Nucleus accumbens (tissue), 56 donors: ENCODE results near the gene VRK3.
"Not testable (repeated sequence)": the region's sequence is repeated elsewhere in the genome, so short reads cannot be mapped to it uniquely, and the experiment has no call there.

Source experiments
- DNase-seq, 56 donors: peaks; one replicate each; lab custom pipeline; 2025; lab: John Stamatoyannopoulos, UW

Gene VRK3

GRCh38 chr19:50025022-50025793 lies at the start of gene VRK3:
TSS of gene VRK3 (minus strand) at chr19:50025372. CDS start at chr19:50016162, 9,210 bp downstream.
- DNase-seq, result peak; percentile 84 to 100 (median 99)

GRCh38 chr19:50068382-50068781 lies 43.2 kb upstream of the VRK3 start:
- not testable (repeated sequence) for DNase-seq

GRCh38 chr19:50067575-50067974 lies 42.4 kb upstream of the VRK3 start:
- no peak for DNase-seq

- DNase-seq, result no peak
Observed at GRCh38 chr19:50065938-50066337, 40.8 kb upstream of the VRK3 start.

- no peak for DNase-seq
Observed at GRCh38 chr19:50061650-50062049, 36.5 kb upstream of the VRK3 start.

- no peak for DNase-seq
Observed at GRCh38 chr19:50060107-50060506, 34.9 kb upstream of the VRK3 start.

GRCh38 chr19:50059045-50059444 lies 33.9 kb upstream of the VRK3 start:
- DNase-seq, result no peak

- DNase-seq, result no peak
Observed at GRCh38 chr19:50058425-50058824, 33.3 kb upstream of the VRK3 start.

GRCh38 chr19:50053119-50053518 lies 27.9 kb upstream of the VRK3 start:
- no peak for DNase-seq

GRCh38 chr19:50051964-50052363 lies 26.8 kb upstream of the VRK3 start:
- DNase-seq, result no peak

GRCh38 chr19:50051228-50051895 lies 26.2 kb upstream of the VRK3 start:
- not testable (repeated sequence) for DNase-seq

- DNase-seq, result peak; percentile 16 to 97 (median 82)
Observed at GRCh38 chr19:50050406-50051227, 25.4 kb upstream of the VRK3 start.

- no peak for DNase-seq
Observed at GRCh38 chr19:50047671-50048070, 22.5 kb upstream of the VRK3 start.

- DNase-seq, result peak in 50 of 56 donors; percentile 3 to 89 (median 44)
Observed at GRCh38 chr19:50046649-50047503, 21.7 kb upstream of the VRK3 start.

- no peak for DNase-seq
Observed at GRCh38 chr19:50044922-50045321, 19.8 kb upstream of the VRK3 start.

- DNase-seq, result no peak
Observed at GRCh38 chr19:50043967-50044366, 18.8 kb upstream of the VRK3 start.

GRCh38 chr19:50042363-50043024 lies 17.3 kb upstream of the VRK3 start:
- no peak for DNase-seq

GRCh38 chr19:50040967-50041366 lies 15.8 kb upstream of the VRK3 start:
- peak in 1 of 56 donors; percentile 0 for DNase-seq

GRCh38 chr19:50039968-50040367 lies 14.8 kb upstream of the VRK3 start:
- DNase-seq, result no peak

- DNase-seq, result no peak
Observed at GRCh38 chr19:50036908-50037307, 11.7 kb upstream of the VRK3 start.
